Keratinocyte (primary cell): ENCODE measurements around the gene TMEM163.

Experiments used
- EZH2 ChIP-seq: IDR thresholded peaks from one replicate; pipeline ENCODE4 v1.6.1; 2012; ENCODE audit warnings: inconsistent platforms, mild to moderate bottlenecking, low read length, moderate library complexity
- TF ChIP-seq, protein P1 (sequence below), 3 experiments: IDR thresholded peaks in 1 of 3; conservative IDR thresholded peaks in 1 of 3; optimal IDR thresholded peaks in 1 of 3; 2 replicates in 2 of 3; 3 replicates in 1 of 3; pipeline versions ENCODE3 to v1.5.1; 2011; ENCODE audit warnings: low read length in 3 of 3, mild to moderate bottlenecking in 3 of 3, moderate library complexity in 2 of 3, control low read depth in 1 of 3, inconsistent platforms in 1 of 3; ENCODE audit not compliant: insufficient read depth in 2 of 3; ENCODE audit errors: extremely low read depth in 1 of 3

DNA sequence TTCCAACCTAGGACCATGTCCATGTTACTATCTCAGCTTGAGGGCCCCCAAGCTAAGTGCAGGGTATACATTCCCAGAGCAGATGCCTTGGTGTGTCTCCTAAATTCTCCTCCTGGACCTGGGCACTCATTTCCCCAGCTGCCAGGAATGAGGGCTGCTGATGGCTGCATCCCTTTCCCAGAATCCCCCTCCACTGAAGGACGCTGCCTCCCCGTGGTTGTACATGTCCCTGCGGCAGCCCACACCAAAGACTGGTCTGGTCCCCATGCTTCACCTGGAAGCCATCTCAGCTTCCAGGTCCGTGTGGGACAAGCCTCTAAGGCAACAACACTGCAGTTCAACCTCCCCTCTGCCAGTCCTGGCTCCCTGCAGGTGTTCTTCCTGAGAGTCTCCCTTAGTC, 14.6 kb downstream of the TMEM163 start:
- TF ChIP-seq, protein P1, sequence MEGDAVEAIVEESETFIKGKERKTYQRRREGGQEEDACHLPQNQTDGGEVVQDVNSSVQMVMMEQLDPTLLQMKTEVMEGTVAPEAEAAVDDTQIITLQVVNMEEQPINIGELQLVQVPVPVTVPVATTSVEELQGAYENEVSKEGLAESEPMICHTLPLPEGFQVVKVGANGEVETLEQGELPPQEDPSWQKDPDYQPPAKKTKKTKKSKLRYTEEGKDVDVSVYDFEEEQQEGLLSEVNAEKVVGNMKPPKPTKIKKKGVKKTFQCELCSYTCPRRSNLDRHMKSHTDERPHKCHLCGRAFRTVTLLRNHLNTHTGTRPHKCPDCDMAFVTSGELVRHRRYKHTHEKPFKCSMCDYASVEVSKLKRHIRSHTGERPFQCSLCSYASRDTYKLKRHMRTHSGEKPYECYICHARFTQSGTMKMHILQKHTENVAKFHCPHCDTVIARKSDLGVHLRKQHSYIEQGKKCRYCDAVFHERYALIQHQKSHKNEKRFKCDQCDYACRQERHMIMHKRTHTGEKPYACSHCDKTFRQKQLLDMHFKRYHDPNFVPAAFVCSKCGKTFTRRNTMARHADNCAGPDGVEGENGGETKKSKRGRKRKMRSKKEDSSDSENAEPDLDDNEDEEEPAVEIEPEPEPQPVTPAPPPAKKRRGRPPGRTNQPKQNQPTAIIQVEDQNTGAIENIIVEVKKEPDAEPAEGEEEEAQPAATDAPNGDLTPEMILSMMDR (optimal IDR thresholded peaks at IDR 0.05 in 1 of 3, IDR thresholded peaks at IDR 0.05 in 1 of 3, conservative IDR thresholded peaks at IDR 0.05 in 1 of 3; ENCODE audit: extremely low read depth in 1 of 3, insufficient read depth in 2 of 3, low read length in 3 of 3): no peak
- TF ChIP-seq EZH2: no peak
